Measurements from ENCODE around the gene JCAD. TPM values are rescaled to one million over a fixed set of nuclear protein-coding genes. Genes with fewer than 3 reads are reported as not detected.

JCAD gene
- total and polyA plus RNA-seq, 2 experiments from 2014 or later = 0.78 to 2.1 TPM

GRCh38 chr10:29981510-29981909 lies 77.9 kb downstream of the JCAD start (continued):
- TF ChIP-seq, protein P1, sequence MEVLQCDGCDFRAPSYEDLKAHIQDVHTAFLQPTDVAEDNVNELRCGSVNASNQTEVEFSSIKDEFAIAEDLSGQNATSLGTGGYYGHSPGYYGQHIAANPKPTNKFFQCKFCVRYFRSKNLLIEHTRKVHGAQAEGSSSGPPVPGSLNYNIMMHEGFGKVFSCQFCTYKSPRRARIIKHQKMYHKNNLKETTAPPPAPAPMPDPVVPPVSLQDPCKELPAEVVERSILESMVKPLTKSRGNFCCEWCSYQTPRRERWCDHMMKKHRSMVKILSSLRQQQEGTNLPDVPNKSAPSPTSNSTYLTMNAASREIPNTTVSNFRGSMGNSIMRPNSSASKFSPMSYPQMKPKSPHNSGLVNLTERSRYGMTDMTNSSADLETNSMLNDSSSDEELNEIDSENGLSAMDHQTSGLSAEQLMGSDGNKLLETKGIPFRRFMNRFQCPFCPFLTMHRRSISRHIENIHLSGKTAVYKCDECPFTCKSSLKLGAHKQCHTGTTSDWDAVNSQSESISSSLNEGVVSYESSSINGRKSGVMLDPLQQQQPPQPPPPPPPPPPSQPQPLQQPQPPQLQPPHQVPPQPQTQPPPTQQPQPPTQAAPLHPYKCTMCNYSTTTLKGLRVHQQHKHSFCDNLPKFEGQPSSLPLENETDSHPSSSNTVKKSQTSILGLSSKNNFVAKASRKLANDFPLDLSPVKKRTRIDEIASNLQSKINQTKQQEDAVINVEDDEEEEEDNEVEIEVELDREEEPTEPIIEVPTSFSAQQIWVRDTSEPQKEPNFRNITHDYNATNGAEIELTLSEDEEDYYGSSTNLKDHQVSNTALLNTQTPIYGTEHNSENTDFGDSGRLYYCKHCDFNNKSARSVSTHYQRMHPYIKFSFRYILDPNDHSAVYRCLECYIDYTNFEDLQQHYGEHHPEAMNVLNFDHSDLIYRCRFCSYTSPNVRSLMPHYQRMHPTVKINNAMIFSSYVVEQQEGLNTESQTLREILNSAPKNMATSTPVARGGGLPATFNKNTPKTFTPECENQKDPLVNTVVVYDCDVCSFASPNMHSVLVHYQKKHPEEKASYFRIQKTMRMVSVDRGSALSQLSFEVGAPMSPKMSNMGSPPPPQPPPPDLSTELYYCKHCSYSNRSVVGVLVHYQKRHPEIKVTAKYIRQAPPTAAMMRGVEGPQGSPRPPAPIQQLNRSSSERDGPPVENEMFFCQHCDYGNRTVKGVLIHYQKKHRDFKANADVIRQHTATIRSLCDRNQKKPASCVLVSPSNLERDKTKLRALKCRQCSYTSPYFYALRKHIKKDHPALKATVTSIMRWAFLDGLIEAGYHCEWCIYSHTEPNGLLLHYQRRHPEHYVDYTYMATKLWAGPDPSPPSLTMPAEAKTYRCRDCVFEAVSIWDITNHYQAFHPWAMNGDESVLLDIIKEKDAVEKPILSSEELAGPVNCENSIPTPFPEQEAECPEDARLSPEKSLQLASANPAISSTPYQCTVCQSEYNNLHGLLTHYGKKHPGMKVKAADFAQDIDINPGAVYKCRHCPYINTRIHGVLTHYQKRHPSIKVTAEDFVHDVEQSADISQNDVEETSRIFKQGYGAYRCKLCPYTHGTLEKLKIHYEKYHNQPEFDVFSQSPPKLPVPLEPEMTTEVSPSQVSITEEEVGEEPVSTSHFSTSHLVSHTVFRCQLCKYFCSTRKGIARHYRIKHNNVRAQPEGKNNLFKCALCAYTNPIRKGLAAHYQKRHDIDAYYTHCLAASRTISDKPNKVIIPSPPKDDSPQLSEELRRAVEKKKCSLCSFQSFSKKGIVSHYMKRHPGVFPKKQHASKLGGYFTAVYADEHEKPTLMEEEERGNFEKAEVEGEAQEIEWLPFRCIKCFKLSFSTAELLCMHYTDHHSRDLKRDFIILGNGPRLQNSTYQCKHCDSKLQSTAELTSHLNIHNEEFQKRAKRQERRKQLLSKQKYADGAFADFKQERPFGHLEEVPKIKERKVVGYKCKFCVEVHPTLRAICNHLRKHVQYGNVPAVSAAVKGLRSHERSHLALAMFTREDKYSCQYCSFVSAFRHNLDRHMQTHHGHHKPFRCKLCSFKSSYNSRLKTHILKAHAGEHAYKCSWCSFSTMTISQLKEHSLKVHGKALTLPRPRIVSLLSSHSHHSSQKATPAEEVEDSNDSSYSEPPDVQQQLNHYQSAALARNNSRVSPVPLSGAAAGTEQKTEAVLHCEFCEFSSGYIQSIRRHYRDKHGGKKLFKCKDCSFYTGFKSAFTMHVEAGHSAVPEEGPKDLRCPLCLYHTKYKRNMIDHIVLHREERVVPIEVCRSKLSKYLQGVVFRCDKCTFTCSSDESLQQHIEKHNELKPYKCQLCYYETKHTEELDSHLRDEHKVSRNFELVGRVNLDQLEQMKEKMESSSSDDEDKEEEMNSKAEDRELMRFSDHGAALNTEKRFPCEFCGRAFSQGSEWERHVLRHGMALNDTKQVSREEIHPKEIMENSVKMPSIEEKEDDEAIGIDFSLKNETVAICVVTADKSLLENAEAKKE (CRISPR knock-in tag; IDR thresholded peaks at IDR 0.05) = no peak
- TF ChIP-seq STAT1 (IDR thresholded peaks at IDR 0.05; ENCODE audit: unreplicated experiment) (no peak), ZNF331 (CRISPR knock-in tag; IDR thresholded peaks at IDR 0.05; ENCODE audit: low read depth) (no peak), EZH2phosphoT487 (IDR thresholded peaks at IDR 0.05; ENCODE audit: unreplicated experiment) (no peak), ETS1 (IDR thresholded peaks at IDR 0.05) (no peak), POLR2AphosphoS5 (IDR thresholded peaks at IDR 0.05; ENCODE audit: low read depth) (no peak), JUNB (IDR thresholded peaks at IDR 0.05; ENCODE audit: unreplicated experiment) (no peak)
- TF ChIP-seq, protein P2, sequence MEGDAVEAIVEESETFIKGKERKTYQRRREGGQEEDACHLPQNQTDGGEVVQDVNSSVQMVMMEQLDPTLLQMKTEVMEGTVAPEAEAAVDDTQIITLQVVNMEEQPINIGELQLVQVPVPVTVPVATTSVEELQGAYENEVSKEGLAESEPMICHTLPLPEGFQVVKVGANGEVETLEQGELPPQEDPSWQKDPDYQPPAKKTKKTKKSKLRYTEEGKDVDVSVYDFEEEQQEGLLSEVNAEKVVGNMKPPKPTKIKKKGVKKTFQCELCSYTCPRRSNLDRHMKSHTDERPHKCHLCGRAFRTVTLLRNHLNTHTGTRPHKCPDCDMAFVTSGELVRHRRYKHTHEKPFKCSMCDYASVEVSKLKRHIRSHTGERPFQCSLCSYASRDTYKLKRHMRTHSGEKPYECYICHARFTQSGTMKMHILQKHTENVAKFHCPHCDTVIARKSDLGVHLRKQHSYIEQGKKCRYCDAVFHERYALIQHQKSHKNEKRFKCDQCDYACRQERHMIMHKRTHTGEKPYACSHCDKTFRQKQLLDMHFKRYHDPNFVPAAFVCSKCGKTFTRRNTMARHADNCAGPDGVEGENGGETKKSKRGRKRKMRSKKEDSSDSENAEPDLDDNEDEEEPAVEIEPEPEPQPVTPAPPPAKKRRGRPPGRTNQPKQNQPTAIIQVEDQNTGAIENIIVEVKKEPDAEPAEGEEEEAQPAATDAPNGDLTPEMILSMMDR (conservative IDR thresholded peaks at IDR 0.05; ENCODE audit: low read depth in 2 of 2) = no peak

Measured in GM23338 (cell line).